ENCODE measurements around the gene PICK1. TPM values are rescaled to one million over a fixed set of nuclear protein-coding genes. Genes with fewer than 3 reads are reported as not detected.
"Not testable (repeated sequence)": the region's sequence is repeated elsewhere in the genome, so short reads cannot be mapped to it uniquely, and the experiment has no call there.

The PICK1 gene
- total RNA-seq, 1 experiment from 2014 or later, result 6.0 TPM

DNA sequence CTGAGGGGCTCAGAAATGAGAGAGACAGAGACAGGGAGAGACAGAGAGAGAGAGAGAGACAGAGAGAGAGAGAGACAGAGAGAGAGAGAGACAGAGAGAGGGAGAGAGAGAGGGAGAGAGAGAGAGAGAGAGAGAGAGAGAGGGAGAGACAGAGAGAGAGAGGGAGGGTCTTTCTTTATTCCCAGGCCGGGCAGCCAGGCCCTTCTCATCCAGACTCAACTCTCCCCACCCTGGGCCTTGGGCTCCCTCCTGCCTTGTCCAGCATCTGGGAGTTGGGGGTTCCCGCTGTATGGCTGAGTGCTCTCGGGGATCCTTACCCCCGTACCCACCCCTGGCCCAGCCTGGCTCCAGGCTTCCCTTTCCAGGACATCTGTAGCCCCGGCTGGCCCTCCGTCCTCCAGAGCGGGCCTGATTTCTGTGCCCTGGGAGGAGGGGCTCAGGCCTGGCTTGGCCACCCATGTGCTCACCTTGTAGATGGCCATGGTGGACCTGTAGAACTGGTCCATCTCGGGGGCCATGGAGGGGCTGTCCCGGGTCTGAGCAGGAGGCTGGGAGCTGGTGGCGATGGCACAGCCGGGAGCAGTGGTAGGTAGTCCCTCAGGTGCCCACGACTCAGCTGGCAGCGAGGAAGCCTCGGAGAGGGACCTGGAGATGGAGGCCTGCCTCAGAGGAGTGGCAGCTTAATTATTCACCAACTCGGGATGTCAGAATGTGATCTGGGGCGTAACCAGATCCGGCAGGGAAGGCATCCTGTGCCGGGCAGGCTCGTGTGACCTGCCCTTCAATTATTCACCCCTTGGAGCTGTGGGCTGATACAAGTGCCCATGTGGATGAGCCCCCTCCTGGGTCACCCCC lies 53.0 kb downstream of the PICK1 start, which contains the start of gene BAIAP2L2:
BAIAP2L2 (minus strand) TSS at position 677 of the 855 bp plus-strand sequence; CDS start at position 518, 159 bp downstream.
- no peak for DNase-seq (ENCODE audit: extremely low read depth, low read depth)

DNA sequence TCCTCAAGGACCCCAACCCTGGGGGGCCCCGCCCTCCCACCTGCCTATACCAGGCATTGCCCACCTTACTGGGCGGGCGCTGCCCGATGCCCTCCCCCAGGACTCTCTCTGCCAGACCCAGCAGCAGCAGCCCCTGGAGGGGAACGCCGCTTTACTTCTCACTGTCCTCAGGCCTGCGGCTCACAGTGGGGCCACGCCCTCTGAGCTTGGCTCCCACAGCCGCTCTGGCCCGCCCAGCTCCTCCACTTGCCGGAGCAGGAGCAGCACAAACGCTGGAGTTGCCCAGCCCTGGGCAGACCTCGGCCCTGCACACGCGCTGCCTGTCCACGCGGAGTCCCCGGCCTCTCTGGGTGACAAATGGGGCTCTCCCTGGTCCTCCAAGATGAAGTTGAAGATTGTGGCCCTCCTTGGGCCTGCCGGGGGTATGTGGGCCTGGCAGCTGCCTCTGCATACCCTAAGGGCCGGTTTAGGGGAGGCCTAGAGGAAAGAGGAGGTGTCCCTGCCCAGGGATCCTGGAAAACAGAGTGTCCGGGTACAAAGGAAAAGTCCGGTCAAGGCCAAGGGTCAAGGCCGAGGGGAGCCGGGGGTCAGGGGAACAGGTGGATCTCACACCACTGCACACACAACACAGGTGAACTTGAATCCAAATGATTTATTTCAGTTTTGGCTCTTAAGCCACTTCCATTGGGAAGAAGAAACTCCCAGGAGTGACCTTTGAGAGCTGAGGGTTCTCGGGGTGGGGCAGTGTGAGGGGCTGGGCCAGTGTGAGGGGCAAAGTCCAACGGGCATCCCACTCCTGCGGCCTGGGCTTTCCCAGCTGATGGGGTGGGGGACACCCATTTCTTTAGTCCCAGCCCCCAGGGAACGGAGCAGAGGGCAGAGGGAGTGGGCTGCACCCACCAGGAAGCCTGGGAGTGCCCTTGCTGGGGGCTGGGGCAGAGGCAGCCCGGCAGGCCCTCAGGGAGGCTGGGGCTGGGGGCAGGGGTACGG lies 54.0 kb downstream of the PICK1 start:
- DNase-seq (ENCODE audit: extremely low read depth, low read depth), result peak; percentile 6

DNA sequence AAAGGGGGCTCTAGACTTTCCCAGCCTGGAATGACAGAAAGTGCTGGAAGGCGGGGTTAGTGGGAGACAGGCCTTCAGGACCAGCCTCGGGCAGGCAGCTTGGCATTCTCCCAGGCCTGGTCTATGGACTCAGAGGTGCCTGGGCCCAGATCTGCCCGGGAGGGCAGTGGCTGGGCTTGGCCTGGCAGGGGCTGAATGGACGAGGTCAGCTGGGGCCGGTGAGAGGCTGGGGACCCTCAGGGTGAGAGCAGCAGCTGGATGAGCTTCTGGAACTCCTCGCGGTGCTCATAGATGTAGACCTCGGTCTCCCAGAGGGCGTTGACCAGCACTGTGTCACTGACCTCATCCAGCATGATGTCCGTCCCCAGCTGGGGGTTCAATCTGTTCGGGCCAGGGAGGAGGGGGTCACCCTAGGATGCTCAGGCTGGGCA lies 54.7 kb downstream of the PICK1 start:
- DNase-seq (ENCODE audit: extremely low read depth, low read depth), result no peak

- DNase-seq (ENCODE audit: extremely low read depth, low read depth), result no peak
These were observed 55.2 kb downstream of the PICK1 start for GRCh38 chr22:38112381-38112780.

GRCh38 chr22:38114484-38115398 lies 57.5 kb downstream of the PICK1 start:
- DNase-seq (ENCODE audit: extremely low read depth, low read depth), result peak; percentile 23

DNA sequence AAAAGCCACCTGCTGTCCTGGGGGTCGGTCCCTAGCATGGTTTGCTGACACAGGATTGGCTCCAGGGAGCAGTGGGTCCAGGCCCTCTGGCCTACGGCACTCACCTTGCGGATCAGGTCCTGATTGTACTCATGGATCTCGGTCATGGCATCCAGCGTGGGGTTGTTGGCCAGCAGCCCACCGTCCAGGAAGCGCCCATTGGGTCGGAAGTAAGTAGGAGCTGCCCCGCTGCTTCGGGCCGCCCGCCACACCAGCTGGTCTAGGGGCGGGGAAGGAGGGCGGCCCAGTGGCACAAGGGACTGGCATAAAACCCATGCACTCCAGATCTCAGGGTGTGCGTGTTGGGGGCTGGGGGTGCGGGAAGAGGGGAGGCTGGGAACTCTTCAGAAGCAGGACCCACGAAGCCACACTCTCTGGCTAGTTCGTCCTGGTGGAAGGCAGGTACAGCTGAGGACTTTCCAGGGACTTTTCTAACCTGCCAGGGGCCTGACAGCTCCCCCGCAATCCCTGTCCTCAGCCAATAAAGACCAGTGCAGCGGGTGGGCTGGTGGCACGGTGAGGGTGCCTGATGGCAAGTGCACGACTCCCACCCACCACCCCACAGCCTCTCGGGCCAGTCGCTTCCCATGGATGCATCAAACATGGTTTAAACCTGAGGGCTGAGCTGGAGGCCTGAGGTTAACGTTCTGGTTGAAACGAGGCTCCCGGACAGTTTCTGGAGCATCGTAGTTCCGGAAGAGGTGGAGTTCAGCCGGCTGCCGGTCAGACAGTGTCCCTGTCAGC lies 58.4 kb downstream of the PICK1 start:
- no peak for DNase-seq (ENCODE audit: extremely low read depth, low read depth)

- not testable (repeated sequence) for DNase-seq (ENCODE audit: extremely low read depth, low read depth)
These were observed 60.4 kb downstream of the PICK1 start for GRCh38 chr22:38117556-38117955.

- no peak for DNase-seq (ENCODE audit: extremely low read depth, low read depth)
These were observed 61.0 kb downstream of the PICK1 start for GRCh38 chr22:38118182-38118581.

- DNase-seq (ENCODE audit: extremely low read depth, low read depth), result not testable (repeated sequence)
These were observed 61.5 kb downstream of the PICK1 start for GRCh38 chr22:38118747-38119146.

DNA sequence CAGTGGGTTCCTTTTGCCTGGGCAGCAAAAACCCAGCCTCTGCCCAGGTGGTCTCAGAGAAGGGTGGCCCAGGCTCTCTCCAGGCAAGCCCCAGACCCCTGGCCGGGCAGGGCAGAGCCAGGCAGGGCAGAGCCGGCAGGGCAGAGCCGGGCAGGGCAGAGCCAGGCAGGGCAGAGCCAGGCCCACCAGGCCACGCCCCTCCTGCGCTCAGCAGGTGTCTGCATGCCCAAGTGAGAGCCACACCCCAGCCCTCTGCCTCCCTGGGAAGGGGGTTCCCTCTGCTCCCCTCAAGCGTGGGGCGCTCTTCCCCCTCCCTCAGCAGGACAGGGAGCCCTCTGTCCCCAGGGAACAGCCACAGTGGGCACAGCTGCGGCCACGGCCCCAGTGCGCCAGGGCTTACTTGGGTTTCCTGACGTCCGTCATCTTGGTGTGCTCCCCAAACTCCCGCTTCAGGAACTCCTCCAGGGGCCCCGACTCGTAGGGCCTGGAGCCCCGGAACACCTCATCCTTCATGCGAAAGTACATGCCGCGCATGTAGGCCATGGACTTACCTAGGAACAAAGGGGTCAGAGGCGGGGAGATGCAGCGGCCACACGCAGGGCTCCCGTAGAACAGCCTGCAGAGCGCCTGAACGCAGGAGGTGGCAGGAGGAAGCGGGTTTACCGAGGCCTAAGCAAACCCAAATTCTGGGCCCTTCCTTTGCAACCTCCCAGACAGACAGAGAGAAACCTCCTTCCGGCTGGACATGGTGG lies 63.3 kb downstream of the PICK1 start:
- no peak for DNase-seq (ENCODE audit: extremely low read depth, low read depth)

- no peak for DNase-seq (ENCODE audit: extremely low read depth, low read depth)
These were observed 65.4 kb downstream of the PICK1 start for GRCh38 chr22:38122616-38123015.

- no peak for DNase-seq (ENCODE audit: extremely low read depth, low read depth)
These were observed 67.2 kb downstream of the PICK1 start for GRCh38 chr22:38124236-38124974.

- no peak for DNase-seq (ENCODE audit: extremely low read depth, low read depth)
These were observed 67.9 kb downstream of the PICK1 start for GRCh38 chr22:38125038-38125610.
